Small intestine (tissue), 7 donors: Measurements from ENCODE around the gene SHROOM1. TPM values are rescaled to one million over a fixed set of nuclear protein-coding genes. Genes with fewer than 3 reads are reported as not detected.
"Not testable (repeated sequence)": the region's sequence is repeated elsewhere in the genome, so short reads cannot be mapped to it uniquely, and the experiment has no call there.

ENCODE experiments used
- DNase-seq, 2 donors: peaks; one replicate each; pipeline versions ENCODE4 v3.0.0 to v3.0.0-alpha.2; 2013
- FAIRE-seq: peaks from 2 replicates; lab custom pipeline; 2012; peaks lifted over from hg19 to GRCh38; lab: Jason Lieb, UNC
- H3K27ac ChIP-seq, 3 donors: one replicate each; pipeline ENCODE4 v1.5.1; 2013; ENCODE audit warnings: low read length in 2 of 3, mild to moderate bottlenecking in 2 of 3, control low read depth in 1 of 3, inconsistent platforms in 1 of 3, low read depth in 1 of 3, moderate library complexity in 1 of 3
- H3K27me3 ChIP-seq, 3 donors: one replicate each; pipeline ENCODE4 v1.6.1; 2013; ENCODE audit warnings: low read length in 3 of 3, inconsistent platforms in 1 of 3; ENCODE audit not compliant: control insufficient read depth in 3 of 3, insufficient read depth in 3 of 3
- H3K36me3 ChIP-seq, 3 donors: one replicate each; pipeline ENCODE4 v1.6.1; 2013; ENCODE audit warnings: low read length in 3 of 3, inconsistent platforms in 1 of 3, low read depth in 1 of 3, mild to moderate bottlenecking in 1 of 3, moderate library complexity in 1 of 3; ENCODE audit not compliant: control insufficient read depth in 3 of 3, insufficient read depth in 2 of 3
- H3K4me1 ChIP-seq, 3 donors: one replicate each; pipeline ENCODE4 v1.6.1; 2013; ENCODE audit warnings: low read length in 2 of 3, inconsistent platforms in 1 of 3, low read depth in 1 of 3, mild to moderate bottlenecking in 1 of 3, moderate library complexity in 1 of 3; ENCODE audit not compliant: control insufficient read depth in 3 of 3, insufficient read depth in 2 of 3
- H3K4me3 ChIP-seq, 3 donors: one replicate each; pipeline ENCODE4 v1.5.1; 2013; ENCODE audit warnings: low read length in 3 of 3, control low read depth in 1 of 3, inconsistent platforms in 1 of 3, low read depth in 1 of 3, mild to moderate bottlenecking in 1 of 3, moderate library complexity in 1 of 3
- H3K9me3 ChIP-seq, 2 donors: one replicate each; pipeline ENCODE4 v1.6.1; 2013; ENCODE audit warnings: low read depth in 1 of 2, low read length in 1 of 2; ENCODE audit not compliant: control insufficient read depth in 2 of 2, insufficient read depth in 1 of 2
- WGBS, 3 donors: extraction: QIAGEN DNeasy Blood & Tissue Kit; methylation state at CpG; one replicate each; pipeline ENCODE4 v1.1.7; 2013; 5-methylcytosine and 5-hydroxymethylcytosine counted together
- polyA plus RNA-seq, 4 donors: library from polyadenylated mRNA; stranded (reverse) in 3 of 4; unstranded in 1 of 4; fragments of 200-250 nt in 3 of 4; fragments of 120-200 nt in 1 of 4; gene quantifications; one replicate each; pipeline versions ENCODE4 v1.2.1 to v1.2.3, GENCODE V29; 2013
- donor health status: healthy with polysubstance abuse.
- donor health status: control.
- donor health status: control.
- donor health status: Bipolar disorder and iron deficiency.
- donor health status: healthy.

The SHROOM1 gene
- polyA plus RNA-seq, 4 donors, result 9.2 to 72.2 (median 15.0) TPM

DNA sequence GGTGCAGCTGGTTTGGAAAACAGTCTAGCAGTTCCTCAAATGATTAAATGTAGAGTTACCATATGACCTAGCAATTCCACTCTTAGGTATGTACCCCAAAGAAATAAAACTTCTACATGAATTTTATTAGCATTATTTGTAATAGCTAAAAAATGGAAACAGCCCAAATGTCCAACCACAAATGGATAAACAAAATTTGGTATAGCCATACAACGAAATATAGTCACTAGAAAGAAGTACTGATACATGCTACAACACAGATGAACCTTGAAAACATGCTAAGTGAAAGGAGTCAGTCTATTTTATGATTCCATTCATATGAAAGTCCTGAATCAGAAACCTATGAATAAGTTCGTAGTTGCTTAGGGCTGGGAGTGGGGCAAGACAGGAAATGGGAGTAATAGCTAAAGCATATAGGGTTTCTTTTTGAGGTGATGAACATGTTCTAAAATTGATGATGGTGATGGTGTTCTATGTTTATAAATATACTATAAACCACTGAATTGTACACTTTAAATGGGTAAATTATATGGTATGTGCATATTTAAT, 29.5 kb upstream of the SHROOM1 start:
- no peak overlapping the region for H3K27ac ChIP-seq
- no peaks in the 10 kb centered on the region for H3K36me3 ChIP-seq
- no peaks in the 10 kb centered on the region for H3K9me3 ChIP-seq
- no peak overlapping the region for H3K4me3 ChIP-seq
- no peak for DNase-seq
- no peak for FAIRE-seq
- no peaks in the 10 kb centered on the region for H3K27me3 ChIP-seq
- WGBS, 3 donors, result 72 to 91% (median 84%) methylated on average over 2 of the region's 2 CpGs
- H3K4me1 ChIP-seq, result peaks cover 0 to 15% (median 0%) of the 10 kb centered on the region in 3 donors

DNA sequence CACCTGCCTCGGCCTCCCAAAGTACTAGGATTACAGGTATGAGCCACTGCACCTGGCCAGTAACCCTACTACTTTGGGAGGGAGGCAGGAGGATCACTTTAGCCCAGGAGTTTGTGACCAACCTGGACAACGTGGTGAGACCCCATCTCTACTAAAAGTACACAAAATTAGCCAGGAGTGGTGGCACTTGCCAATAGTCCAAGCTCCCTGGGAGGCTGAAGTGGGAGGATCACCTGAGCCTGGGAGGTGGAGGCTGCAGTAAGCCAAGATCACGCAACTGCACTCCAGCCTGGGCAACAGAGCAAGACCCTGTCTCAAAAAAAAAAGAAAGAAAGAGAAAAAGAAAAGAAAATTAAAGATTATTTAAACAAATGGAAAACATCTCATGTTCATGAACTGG, 25.6 kb upstream of the SHROOM1 start:
- Histone ChIP-seq H3K4me3 (no peak overlapping the region), H3K36me3 (no peaks in the 10 kb centered on the region), H3K27me3 (no peaks in the 10 kb centered on the region), H3K27ac (no peak overlapping the region), H3K4me1 (peaks cover 0 to 2% (median 0%) of the 10 kb centered on the region in 3 donors), H3K9me3 (no peaks in the 10 kb centered on the region)
- no peak for DNase-seq
- no peak for FAIRE-seq
- 83 to 96% (median 85%) methylated on average over 3 of the region's 3 CpGs for WGBS, 3 donors

DNA sequence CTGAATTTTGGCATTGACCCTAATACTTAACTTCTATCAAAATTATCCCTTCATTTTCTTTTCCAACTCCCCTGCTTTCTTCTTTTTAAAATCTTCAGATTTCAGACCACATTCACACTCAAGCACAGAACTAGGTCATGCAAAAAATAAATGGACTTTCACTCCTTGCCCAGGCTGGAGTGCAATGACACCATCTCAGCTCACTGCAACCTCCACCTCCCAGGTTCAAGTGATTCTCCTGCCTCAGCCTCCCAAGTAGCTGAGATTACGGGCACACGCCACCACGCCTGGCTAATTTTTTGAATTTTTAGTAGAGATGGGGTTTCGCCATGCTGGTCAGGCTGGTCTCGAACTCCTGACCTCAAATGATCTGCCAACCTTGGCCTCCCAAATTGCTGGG, 24.5 kb upstream of the SHROOM1 start:
- WGBS, 3 donors, result 95 to 98% (median 97%) methylated on average over 5 of the region's 5 CpGs
- not testable (repeated sequence) for H3K27me3 ChIP-seq, DNase-seq, H3K4me3 ChIP-seq, H3K36me3 ChIP-seq, H3K27ac ChIP-seq, H3K4me1 ChIP-seq, H3K9me3 ChIP-seq, FAIRE-seq

DNA sequence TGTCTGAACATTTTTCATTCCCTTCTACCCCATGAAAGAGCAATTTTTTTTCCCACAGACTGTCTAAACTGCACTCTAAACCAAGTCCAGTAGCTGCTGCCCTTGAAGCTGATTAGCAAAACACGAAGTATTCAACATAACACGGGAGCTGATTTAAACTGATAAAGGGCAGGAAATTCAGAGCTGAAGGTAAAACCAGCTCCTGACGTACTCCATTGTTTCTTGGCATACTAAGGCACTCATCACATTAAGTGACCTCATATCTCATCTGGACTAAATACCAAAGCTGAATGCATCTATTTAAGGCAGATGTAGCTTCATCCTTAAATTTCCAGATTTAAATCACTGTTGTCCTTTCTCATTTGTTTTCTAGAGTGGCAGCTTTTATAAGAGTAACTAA, 23.9 kb upstream of the SHROOM1 start:
- Histone ChIP-seq H3K36me3 (no peaks in the 10 kb centered on the region), H3K4me3 (no peak overlapping the region), H3K9me3 (no peaks in the 10 kb centered on the region), H3K27me3 (no peaks in the 10 kb centered on the region), H3K27ac (no peak overlapping the region), H3K4me1 (peaks cover 0 to 7% (median 0%) of the 10 kb centered on the region in 3 donors)
- no peak for DNase-seq
- no peak for FAIRE-seq
- 25 to 29% (median 29%) methylated on average over 3 of the region's 3 CpGs for WGBS, 3 donors

DNA sequence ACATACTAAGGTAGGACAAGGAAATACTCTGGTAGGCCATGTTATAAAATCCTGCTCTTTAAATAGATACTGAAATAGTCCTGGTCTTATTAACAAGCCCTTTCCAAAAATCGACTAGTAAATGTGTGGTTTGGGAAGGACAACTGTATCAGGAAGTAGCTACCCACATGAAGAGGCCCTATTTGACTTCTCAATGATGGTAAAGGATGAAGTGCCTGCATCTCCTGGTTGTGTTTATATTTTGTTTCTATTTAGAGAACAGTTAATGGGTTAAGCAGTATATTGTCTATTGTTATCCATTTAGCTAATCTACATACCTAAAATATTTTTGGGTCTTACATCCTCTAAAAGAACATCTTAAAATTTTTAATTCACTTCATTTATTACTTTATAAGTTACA, 23.3 kb upstream of the SHROOM1 start:
- peak; percentile 59 for FAIRE-seq
- Histone ChIP-seq H3K4me1 (peaks cover 0 to 12% (median 0%) of the 10 kb centered on the region in 3 donors), H3K27ac (no peak overlapping the region)

DNA sequence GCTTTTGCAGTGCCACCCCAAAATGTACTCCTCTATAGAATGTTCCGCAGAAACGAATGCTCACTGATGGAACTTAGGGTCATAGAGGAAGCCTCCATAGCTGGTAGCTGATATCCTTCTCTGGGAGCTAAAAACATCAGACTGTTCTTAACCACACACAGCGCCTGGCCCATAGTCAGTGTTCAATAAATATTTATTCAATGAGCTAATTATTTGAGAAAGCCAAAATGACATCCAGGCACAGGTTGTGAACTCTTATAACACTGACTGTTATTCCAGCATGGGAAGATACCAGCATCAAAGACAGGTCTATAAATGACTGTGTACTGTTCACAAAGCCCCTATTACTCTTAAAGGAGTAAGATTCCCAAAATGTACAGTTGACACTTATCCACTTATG, 22.9 kb upstream of the SHROOM1 start:
- WGBS, 3 donors, result 79 to 92% (median 82%) methylated on average over 3 of the region's 3 CpGs

More for the DNA sequence above, 23.3 kb upstream of the SHROOM1 start:
- DNase-seq, result no peak
- H3K4me3 ChIP-seq, result no peak overlapping the region
- WGBS, 3 donors, result 27 to 50% (median 44%) methylated on average over 1 of the region's 1 CpG
- H3K27me3 ChIP-seq, result no peaks in the 10 kb centered on the region
- no peaks in the 10 kb centered on the region for H3K36me3 ChIP-seq
- no peaks in the 10 kb centered on the region for H3K9me3 ChIP-seq

DNA sequence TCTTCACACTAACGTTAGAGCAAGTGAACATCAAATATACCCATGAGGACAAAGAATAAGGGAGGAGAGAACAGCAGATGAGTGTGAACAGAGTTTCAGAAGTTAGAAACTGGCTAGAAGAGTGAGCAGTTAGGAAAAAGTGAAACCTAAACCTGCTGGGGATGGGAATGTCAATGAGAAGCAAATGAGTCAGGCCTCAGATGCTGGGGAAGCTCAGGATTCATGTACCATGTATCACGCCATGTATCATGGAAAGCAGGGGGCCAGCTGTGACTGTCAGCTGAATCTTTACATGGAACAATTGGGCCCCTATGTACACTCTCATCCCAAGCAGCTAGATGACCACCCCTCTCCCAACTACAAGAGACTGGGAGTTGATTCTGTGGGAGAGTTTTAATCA, 19.6 kb upstream of the SHROOM1 start:
- no peaks in the 10 kb centered on the region for H3K36me3 ChIP-seq
- WGBS, 3 donors, result 63 to 73% (median 70%) methylated on average over 2 of the region's 2 CpGs
- FAIRE-seq, result no peak
- no peak for DNase-seq
- no peak overlapping the region for H3K4me3 ChIP-seq
- no peaks in the 10 kb centered on the region for H3K9me3 ChIP-seq
- peaks cover 0 to 16% (median 0%) of the 10 kb centered on the region in 3 donors for H3K4me1 ChIP-seq
- peak overlapping the region in 1 of 3 donors; percentile 14 for H3K27ac ChIP-seq
- H3K27me3 ChIP-seq, result no peaks in the 10 kb centered on the region

More for the DNA sequence above, 22.9 kb upstream of the SHROOM1 start:
- Histone ChIP-seq H3K27ac (no peak overlapping the region), H3K36me3 (no peaks in the 10 kb centered on the region), H3K9me3 (no peaks in the 10 kb centered on the region), H3K27me3 (no peaks in the 10 kb centered on the region), H3K4me1 (peaks cover 0 to 16% (median 0%) of the 10 kb centered on the region in 3 donors), H3K4me3 (no peak overlapping the region)
- no peak for DNase-seq
- FAIRE-seq, result no peak

DNA sequence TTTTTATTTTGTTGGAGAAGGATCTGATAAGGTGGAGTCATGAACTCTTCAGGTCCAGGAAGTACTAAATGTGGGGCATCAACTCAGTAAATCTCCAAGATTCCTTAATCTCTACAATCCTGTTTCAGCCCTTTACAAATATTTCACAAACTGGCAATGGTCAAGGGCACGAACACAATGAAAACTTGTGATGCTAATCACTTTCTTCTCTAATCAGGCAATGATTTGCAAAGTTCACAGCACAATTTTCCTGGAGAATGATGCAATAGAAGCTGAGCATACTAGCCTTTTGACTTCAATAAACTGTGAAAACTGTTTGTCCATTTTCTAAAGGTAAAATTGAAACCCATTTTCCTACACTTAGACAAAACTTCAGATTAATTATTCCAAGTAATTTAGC, 18.9 kb upstream of the SHROOM1 start:
- Histone ChIP-seq H3K27ac (peak overlapping the region in 1 of 3 donors; percentile 46), H3K27me3 (no peaks in the 10 kb centered on the region), H3K36me3 (no peaks in the 10 kb centered on the region), H3K9me3 (no peaks in the 10 kb centered on the region), H3K4me1 (peaks cover 0 to 16% (median 0%) of the 10 kb centered on the region in 3 donors), H3K4me3 (no peak overlapping the region)
- peak in 1 of 2 donors; percentile 64 for DNase-seq
- no peak for FAIRE-seq
- WGBS, 3 donors, result 3 to 50% (median 22%) methylated on average over 1 of the region's 1 CpG

DNA sequence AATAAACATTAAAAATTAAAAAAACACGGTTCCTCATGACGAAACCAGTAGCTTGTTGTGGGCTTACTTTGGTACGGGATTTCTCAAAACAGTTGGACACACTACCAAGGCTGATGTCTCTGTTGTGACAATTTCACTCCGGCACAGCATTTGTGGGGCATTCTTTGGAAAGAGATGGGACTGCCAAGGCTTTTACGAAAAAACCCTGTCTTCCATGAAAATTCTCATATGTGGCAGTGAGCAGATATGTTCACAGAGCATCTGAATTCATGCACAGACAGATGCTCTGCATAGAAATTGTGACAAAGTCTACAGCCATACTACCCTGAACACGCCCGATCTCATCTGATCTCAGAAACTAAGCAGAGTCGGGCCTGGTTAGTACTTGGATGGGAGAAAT, 17.8 kb upstream of the SHROOM1 start:
- FAIRE-seq (no peak), DNase-seq (no peak)
- no peaks in the 10 kb centered on the region for H3K9me3 ChIP-seq
- no peaks in the 10 kb centered on the region for H3K27me3 ChIP-seq
- H3K4me3 ChIP-seq, result no peak overlapping the region
- no peaks in the 10 kb centered on the region for H3K36me3 ChIP-seq
- no peak overlapping the region for H3K27ac ChIP-seq
- 92 to 94% (median 92%) methylated on average over 8 of the region's 8 CpGs for WGBS, 3 donors
- peaks cover 0 to 16% (median 0%) of the 10 kb centered on the region in 3 donors for H3K4me1 ChIP-seq
